HG02938 (cell line): ENCODE results near the gene COX10.

ENCODE experiments used
- ATAC-seq: cut with Tn5 transposase; IDR thresholded peaks from one replicate; pipeline ENCODE4 v1.9.1; 2021; ENCODE audit warnings: mild to moderate bottlenecking, moderate library complexity; ENCODE audit not compliant: unreplicated experiment

The COX10 gene

GRCh38 chr17:14245002-14245401, 175.7 kb downstream of the COX10 start:
- no peak for ATAC-seq

GRCh38 chr17:14245629-14246028, 176.3 kb downstream of the COX10 start:
- ATAC-seq = no peak
